Thyroid gland (tissue), 4 donors: ENCODE results near the gene WBP1L. TPM values are rescaled to one million over a fixed set of nuclear protein-coding genes. Genes with fewer than 3 reads are reported as not detected.

Experiments
- DNase-seq, 2 donors: peaks; one replicate each; pipeline ENCODE4 v3.0.0-alpha.2; 2019
- H3K27ac ChIP-seq, 3 donors: fragments of 200-600 bp; sonication (generic); 1 replicate in 2 of 3; 2 replicates in 1 of 3; pipeline ENCODE4 v1.5.1; 2016 to 2019; ENCODE audit warnings: mild to moderate bottlenecking in 1 of 3, moderate library complexity in 1 of 3
- H3K27me3 ChIP-seq: fragments of 200-600 bp; sonication (generic); one replicate; pipeline ENCODE4 v1.5.1; 2019
- H3K36me3 ChIP-seq, 2 donors: fragments of 200-600 bp; sonication (generic); one replicate each; pipeline ENCODE4 v1.5.1; 2016 to 2019
- H3K4me1 ChIP-seq, 2 donors: fragments of 200-600 bp; sonication (generic); one replicate each; pipeline ENCODE4 v1.5.1; 2017 to 2019
- H3K4me3 ChIP-seq, 3 donors: fragments of 200-600 bp; sonication (generic); replicated peaks in 1 of 3; 1 replicate in 2 of 3; 2 replicates in 1 of 3; pipeline ENCODE4 v1.5.1; 2016; ENCODE audit warnings: mild to moderate bottlenecking in 1 of 3
- H3K9me3 ChIP-seq: fragments of 200-600 bp; sonication (generic); one replicate; pipeline ENCODE4 v1.5.1; 2017
- POLR2A ChIP-seq, 2 donors: fragments of 450-650 bp; IDR thresholded peaks; one replicate each; pipeline ENCODE4 v1.6.1; 2017; ENCODE audit warnings: antibody characterized with exemption in 2 of 2, mild to moderate bottlenecking in 2 of 2, moderate library complexity in 1 of 2
- WGBS, 2 donors: methylation state at CpG; one replicate each; pipeline ENCODE4 v1.1.5; 2017; 5-methylcytosine and 5-hydroxymethylcytosine counted together
- intact Hi-C: fragments of 100-400 bp; cut with DNase I; formaldehyde crosslinking; loops from one replicate; pipeline ENCODE4 v1.15.1; 2023
- total RNA-seq, 4 donors: library from RNA; depleted of rRNA; stranded (reverse); fragments of >200 nt; gene quantifications; one replicate each; pipeline ENCODE4 v1.2.3, GENCODE V29; 2016
- TF ChIP-seq, protein P1 (sequence below), 6 experiments: fragments of 200-600 bp in 3 of 6; fragments of 450-650 bp in 3 of 6; sonication (generic) in 3 of 6; IDR thresholded peaks; one replicate each; pipeline ENCODE4 v1.5.1; 2016 to 2019; ENCODE audit warnings: antibody characterized with exemption in 6 of 6, mild to moderate bottlenecking in 2 of 6, inconsistent platforms in 1 of 6, moderate library complexity in 1 of 6

Gene WBP1L
- total RNA-seq, 4 donors from 2014 or later = 194 to 384 (median 314) TPM

- TF ChIP-seq POLR2A (IDR thresholded peaks at IDR 0.05) = no peak
- TF ChIP-seq, protein P1, sequence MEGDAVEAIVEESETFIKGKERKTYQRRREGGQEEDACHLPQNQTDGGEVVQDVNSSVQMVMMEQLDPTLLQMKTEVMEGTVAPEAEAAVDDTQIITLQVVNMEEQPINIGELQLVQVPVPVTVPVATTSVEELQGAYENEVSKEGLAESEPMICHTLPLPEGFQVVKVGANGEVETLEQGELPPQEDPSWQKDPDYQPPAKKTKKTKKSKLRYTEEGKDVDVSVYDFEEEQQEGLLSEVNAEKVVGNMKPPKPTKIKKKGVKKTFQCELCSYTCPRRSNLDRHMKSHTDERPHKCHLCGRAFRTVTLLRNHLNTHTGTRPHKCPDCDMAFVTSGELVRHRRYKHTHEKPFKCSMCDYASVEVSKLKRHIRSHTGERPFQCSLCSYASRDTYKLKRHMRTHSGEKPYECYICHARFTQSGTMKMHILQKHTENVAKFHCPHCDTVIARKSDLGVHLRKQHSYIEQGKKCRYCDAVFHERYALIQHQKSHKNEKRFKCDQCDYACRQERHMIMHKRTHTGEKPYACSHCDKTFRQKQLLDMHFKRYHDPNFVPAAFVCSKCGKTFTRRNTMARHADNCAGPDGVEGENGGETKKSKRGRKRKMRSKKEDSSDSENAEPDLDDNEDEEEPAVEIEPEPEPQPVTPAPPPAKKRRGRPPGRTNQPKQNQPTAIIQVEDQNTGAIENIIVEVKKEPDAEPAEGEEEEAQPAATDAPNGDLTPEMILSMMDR (IDR thresholded peaks at IDR 0.05) = no peak
- no peak for DNase-seq
- intact Hi-C loops = no loop called here
- Histone ChIP-seq H3K9me3 (no peaks in the 10 kb centered on the region), H3K36me3 (peaks cover 9 to 17% of the 10 kb centered on the region in 2 donors), H3K4me3 (no peak overlapping the region), H3K27me3 (no peaks in the 10 kb centered on the region), H3K4me1 (peaks cover 0 to 5% of the 10 kb centered on the region in 2 donors), H3K27ac (no peak overlapping the region)
- WGBS, 2 donors = 97 to 99% methylated on average over 3 of the region's 3 CpGs
Observed at GRCh38 chr10:102701796-102702195, 42.0 kb upstream of the WBP1L start.

- TF ChIP-seq, protein P1 (IDR thresholded peaks at IDR 0.05) = no peak
- no peak for TF ChIP-seq POLR2A (IDR thresholded peaks at IDR 0.05)
- H3K9me3 ChIP-seq = no peaks in the 10 kb centered on the region
- peaks cover 8 to 14% of the 10 kb centered on the region in 2 donors for H3K36me3 ChIP-seq
- peaks cover 0 to 5% of the 10 kb centered on the region in 2 donors for H3K4me1 ChIP-seq
- 76 to 86% methylated on average over 2 of the region's 2 CpGs for WGBS, 2 donors
- intact Hi-C loops = no loop called here
- H3K27me3 ChIP-seq = no peaks in the 10 kb centered on the region
- H3K27ac ChIP-seq = no peak overlapping the region
- DNase-seq = no peak
- no peak overlapping the region for H3K4me3 ChIP-seq
Observed at GRCh38 chr10:102702742-102703141, 41.0 kb upstream of the WBP1L start.

GRCh38 chr10:102704915-102705314 lies 38.8 kb upstream of the WBP1L start:
- DNase-seq = no peak
- TF ChIP-seq, protein P1 (IDR thresholded peaks at IDR 0.05) = no peak
- TF ChIP-seq POLR2A (IDR thresholded peaks at IDR 0.05) = no peak
- 82 to 88% methylated on average over 6 of the region's 6 CpGs for WGBS, 2 donors
- intact Hi-C loops = no loop called here
- Histone ChIP-seq H3K36me3 (no peaks in the 10 kb centered on the region), H3K27ac (no peak overlapping the region), H3K27me3 (no peaks in the 10 kb centered on the region), H3K4me3 (no peak overlapping the region), H3K9me3 (no peaks in the 10 kb centered on the region), H3K4me1 (peaks cover 0 to 5% of the 10 kb centered on the region in 2 donors)

- TF ChIP-seq POLR2A (IDR thresholded peaks at IDR 0.05) = no peak
- TF ChIP-seq, protein P1 (IDR thresholded peaks at IDR 0.05) = no peak
- intact Hi-C loops = no loop called here
- Histone ChIP-seq H3K27ac (no peak overlapping the region), H3K27me3 (no peaks in the 10 kb centered on the region), H3K4me1 (peaks cover 0 to 5% of the 10 kb centered on the region in 2 donors), H3K4me3 (no peak overlapping the region), H3K9me3 (no peaks in the 10 kb centered on the region), H3K36me3 (no peaks in the 10 kb centered on the region)
- WGBS, 2 donors = 80 to 83% methylated on average over 2 of the region's 2 CpGs
- no peak for DNase-seq
Observed at GRCh38 chr10:102705531-102705930, 38.2 kb upstream of the WBP1L start.

DNA sequence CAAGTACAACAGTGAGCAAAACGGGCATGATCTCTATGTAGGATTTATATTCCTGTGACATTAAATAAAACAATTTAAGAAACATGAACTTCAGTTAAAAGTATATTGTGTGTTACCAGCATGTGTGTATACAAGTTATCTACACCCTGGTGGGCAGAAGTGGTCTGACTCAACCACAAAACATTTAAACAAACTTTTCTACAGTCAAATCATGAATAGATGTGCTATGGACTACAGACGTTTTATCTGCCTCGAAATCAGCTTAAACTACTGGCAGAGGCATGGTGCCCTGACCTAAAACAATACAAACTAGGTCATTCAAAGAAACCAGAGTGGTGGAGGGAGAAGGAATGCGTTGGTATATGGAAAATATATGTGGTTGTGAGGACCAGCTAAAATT lies 33.1 kb upstream of the WBP1L start:
- intact Hi-C loops = no loop called here
- WGBS, 2 donors = 35 to 51% methylated on average over 4 of the region's 4 CpGs
- no peak for TF ChIP-seq POLR2A (IDR thresholded peaks at IDR 0.05)
- TF ChIP-seq, protein P1 (IDR thresholded peaks at IDR 0.05) = no peak
- DNase-seq = no peak
- H3K4me3 ChIP-seq = no peak overlapping the region
- H3K36me3 ChIP-seq = no peaks in the 10 kb centered on the region
- H3K4me1 ChIP-seq = peaks cover 0 to 6% of the 10 kb centered on the region in 2 donors
- H3K27me3 ChIP-seq = no peaks in the 10 kb centered on the region
- no peak overlapping the region for H3K27ac ChIP-seq
- H3K9me3 ChIP-seq = no peaks in the 10 kb centered on the region
